ENCODE measurements around the gene KLK8.
A peak's percentile ranks its signal among the peaks of the same experiment; 100 is the strongest.

Gene KLK8

DNA sequence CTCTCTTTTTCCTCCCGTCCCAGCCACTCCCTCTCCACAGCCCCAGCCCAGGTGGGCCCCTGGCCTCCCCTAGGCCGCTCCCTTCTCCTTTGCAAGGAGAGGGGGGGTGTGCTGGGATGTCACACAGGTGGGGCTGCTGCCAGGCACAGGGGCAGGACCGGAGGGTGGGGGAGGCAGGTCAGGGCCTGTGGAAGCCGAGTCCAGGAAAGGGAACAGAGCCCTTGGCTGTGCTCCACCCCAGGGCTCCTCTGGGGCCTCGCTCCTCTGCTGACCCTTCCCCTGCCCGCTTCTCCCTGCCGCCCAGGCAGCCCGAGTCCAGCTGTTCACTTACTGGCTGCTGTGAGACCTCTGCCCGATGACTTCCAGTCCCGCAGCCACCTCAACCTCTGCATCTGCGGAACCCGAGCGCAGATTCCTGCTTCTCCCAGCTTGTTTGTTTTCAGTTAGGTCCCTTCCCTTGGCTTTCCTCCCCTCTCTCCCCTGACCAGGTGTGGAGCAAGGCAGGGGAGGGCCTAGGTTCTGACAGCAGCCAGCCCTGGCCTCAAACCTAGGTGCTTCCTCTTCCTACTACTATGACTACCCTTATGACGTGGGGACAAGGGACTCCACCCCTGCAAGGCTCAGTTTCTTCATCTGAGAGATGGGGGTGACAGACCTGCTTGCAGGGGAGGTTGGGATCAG lies 25.9 kb upstream of the KLK8 start (continued):
- no peak for TF ChIP-seq KLF9 (tag by site-specific recombination; IDR thresholded peaks at IDR 0.05; ENCODE audit: low read depth)
- TF ChIP-seq ZNF114 (tag by site-specific recombination; IDR thresholded peaks at IDR 0.05) = no peak
- TF ChIP-seq, protein P1, sequence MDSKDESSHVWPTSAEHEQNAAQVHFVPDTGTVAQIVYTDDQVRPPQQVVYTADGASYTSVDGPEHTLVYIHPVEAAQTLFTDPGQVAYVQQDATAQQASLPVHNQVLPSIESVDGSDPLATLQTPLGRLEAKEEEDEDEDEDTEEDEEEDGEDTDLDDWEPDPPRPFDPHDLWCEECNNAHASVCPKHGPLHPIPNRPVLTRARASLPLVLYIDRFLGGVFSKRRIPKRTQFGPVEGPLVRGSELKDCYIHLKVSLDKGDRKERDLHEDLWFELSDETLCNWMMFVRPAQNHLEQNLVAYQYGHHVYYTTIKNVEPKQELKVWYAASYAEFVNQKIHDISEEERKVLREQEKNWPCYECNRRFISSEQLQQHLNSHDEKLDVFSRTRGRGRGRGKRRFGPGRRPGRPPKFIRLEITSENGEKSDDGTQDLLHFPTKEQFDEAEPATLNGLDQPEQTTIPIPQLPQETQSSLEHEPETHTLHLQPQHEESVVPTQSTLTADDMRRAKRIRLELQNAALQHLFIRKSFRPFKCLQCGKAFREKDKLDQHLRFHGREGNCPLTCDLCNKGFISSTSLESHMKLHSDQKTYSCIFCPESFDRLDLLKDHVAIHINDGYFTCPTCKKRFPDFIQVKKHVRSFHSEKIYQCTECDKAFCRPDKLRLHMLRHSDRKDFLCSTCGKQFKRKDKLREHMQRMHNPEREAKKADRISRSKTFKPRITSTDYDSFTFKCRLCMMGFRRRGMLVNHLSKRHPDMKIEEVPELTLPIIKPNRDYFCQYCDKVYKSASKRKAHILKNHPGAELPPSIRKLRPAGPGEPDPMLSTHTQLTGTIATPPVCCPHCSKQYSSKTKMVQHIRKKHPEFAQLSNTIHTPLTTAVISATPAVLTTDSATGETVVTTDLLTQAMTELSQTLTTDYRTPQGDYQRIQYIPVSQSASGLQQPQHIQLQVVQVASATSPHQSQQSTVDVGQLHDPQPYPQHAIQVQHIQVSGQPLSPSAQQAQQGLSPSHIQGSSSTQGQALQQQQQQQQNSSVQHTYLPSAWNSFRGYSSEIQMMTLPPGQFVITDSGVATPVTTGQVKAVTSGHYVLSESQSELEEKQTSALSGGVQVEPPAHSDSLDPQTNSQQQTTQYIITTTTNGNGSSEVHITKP (tag by site-specific recombination; IDR thresholded peaks at IDR 0.05) = no peak

GRCh38 chr19:51026554-51026831 lies 25.1 kb upstream of the KLK8 start, which contains the start of gene KLK11:
TSS of gene KLK11 (minus strand) at chr19:51026616. CDS start at chr19:51025631, 985 bp downstream.
- Histone ChIP-seq H3K36me3 (ENCODE audit: control insufficient read depth in 2 of 2, insufficient read depth in 1 of 2, low read length in 2 of 2) (no peaks in the 10 kb centered on the region), H3K9me3 (ENCODE audit: control insufficient read depth, insufficient read depth, low read depth, low read length) (no peaks in the 10 kb centered on the region), H3K27ac (ENCODE audit: extremely low read depth, low read depth, low read length) (no peak within 1 kb of the TSS), H3K4me1 (ENCODE audit: control insufficient read depth, insufficient read depth, low read length) (no peaks in the 10 kb centered on the region), H3K4me3 (ENCODE audit: low read depth, low read length) (no peak within 1 kb of the TSS)
- POLR2A ChIA-PET = no interaction called here
- CTCF ChIA-PET = interaction anchor here (2.1 kb wide), 1 partner anchor 10 kb away, joined by 10 read pairs; no protein-coding TSS in a partner anchor
- TF ChIP-seq ZNF223 (tag by site-specific recombination; IDR thresholded peaks at IDR 0.05) (peak; percentile 39; the same call in 1 of the 2 replicates), ZFP37 (tag by site-specific recombination; IDR thresholded peaks at IDR 0.05) (no peak)

GRCh38 chr19:51025809-51026553 lies 24.6 kb upstream of the KLK8 start:
- H3K9me3 ChIP-seq (ENCODE audit: control insufficient read depth, insufficient read depth, low read depth, low read length) = no peaks in the 10 kb centered on the region
- TF ChIP-seq ZNF157 (tag by site-specific recombination; IDR thresholded peaks at IDR 0.05) = no peak
- ChIA-PET CTCF (interaction anchor here (2.1 kb wide), 1 partner anchor 9 kb away, joined by 10 read pairs; no protein-coding TSS in a partner anchor), POLR2A (no interaction called here)
- H3K4me3 ChIP-seq (ENCODE audit: low read depth, low read length) = no peak overlapping the region
- no peak overlapping the region for H3K27ac ChIP-seq (ENCODE audit: extremely low read depth, low read depth, low read length)
- no peaks in the 10 kb centered on the region for H3K4me1 ChIP-seq (ENCODE audit: control insufficient read depth, insufficient read depth, low read length)
- H3K36me3 ChIP-seq (ENCODE audit: control insufficient read depth in 2 of 2, insufficient read depth in 1 of 2, low read length in 2 of 2) = no peaks in the 10 kb centered on the region

DNA sequence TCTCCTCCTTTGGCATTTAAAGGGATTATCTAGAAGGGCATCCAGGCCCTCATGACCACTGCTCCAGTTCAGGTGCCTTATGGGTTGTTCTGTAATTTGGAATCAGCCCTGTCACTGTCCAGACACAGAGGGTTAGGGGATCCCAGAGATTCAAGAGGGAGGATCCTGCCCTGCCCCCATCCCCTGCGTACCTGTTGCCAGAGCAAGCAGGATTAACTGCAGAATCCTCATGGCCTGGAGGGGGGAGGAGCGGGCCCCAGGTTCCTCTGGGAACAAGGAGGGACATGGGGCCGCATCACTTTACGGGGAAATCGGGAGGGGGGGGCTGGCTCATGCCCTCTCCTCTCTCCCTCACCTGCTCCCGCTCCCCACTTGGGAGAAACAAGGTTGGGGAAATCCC lies 24.0 kb upstream of the KLK8 start:
- TF ChIP-seq, protein P2, sequence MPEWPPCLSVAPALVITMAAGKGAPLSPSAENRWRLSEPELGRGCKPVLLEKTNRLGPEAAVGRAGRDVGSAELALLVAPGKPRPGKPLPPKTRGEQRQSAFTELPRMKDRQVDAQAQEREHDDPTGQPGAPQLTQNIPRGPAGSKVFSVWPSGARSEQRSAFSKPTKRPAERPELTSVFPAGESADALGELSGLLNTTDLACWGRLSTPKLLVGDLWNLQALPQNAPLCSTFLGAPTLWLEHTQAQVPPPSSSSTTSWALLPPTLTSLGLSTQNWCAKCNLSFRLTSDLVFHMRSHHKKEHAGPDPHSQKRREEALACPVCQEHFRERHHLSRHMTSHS (tag by site-specific recombination; IDR thresholded peaks at IDR 0.05) = no peak
- no peak for TF ChIP-seq ZNF23 (tag by site-specific recombination; IDR thresholded peaks at IDR 0.05; ENCODE audit: borderline replicate concordance)
- TF ChIP-seq ZNF600 (tag by site-specific recombination; IDR thresholded peaks at IDR 0.05) = no peak
- no peak for TF ChIP-seq ZNF692 (tag by site-specific recombination; IDR thresholded peaks at IDR 0.05)
- TF ChIP-seq ZNF362 (tag by site-specific recombination; IDR thresholded peaks at IDR 0.05) = no peak
- no peak for TF ChIP-seq ZNF324 (tag by site-specific recombination; IDR thresholded peaks at IDR 0.05)
- TF ChIP-seq ZNF548 (tag by site-specific recombination; IDR thresholded peaks at IDR 0.05) = no peak
- TF ChIP-seq SCRT2 (tag by site-specific recombination; IDR thresholded peaks at IDR 0.05) = 0 out of 2 replicates have a peak, but pooled peaks have one; percentile 11
- no peak for TF ChIP-seq HIC1 (tag by site-specific recombination; IDR thresholded peaks at IDR 0.05)
- ChIA-PET POLR2A (no interaction called here), CTCF (interaction anchor here (2.1 kb wide), 1 partner anchor 8 kb away, joined by 10 read pairs; no protein-coding TSS in a partner anchor)
- Histone ChIP-seq H3K4me3 (ENCODE audit: low read depth, low read length) (no peak overlapping the region), H3K4me1 (ENCODE audit: control insufficient read depth, insufficient read depth, low read length) (no peaks in the 10 kb centered on the region), H3K36me3 (ENCODE audit: control insufficient read depth in 2 of 2, insufficient read depth in 1 of 2, low read length in 2 of 2) (no peaks in the 10 kb centered on the region), H3K9me3 (ENCODE audit: control insufficient read depth, insufficient read depth, low read depth, low read length) (no peaks in the 10 kb centered on the region), H3K27ac (ENCODE audit: extremely low read depth, low read depth, low read length) (no peak overlapping the region)

Data from HEK293 (cell line).